ENCODE data around the gene ANKRD33B. TPM values are rescaled to one million over a fixed set of nuclear protein-coding genes. Genes with fewer than 3 reads are reported as not detected.

The ANKRD33B gene
- total and polyA plus RNA-seq, 2 of the 13 experiments (the other 11 are each of a cell fraction or from before 2014, with no cell fraction given): 0.02 TPM; not detected in 1

DNA sequence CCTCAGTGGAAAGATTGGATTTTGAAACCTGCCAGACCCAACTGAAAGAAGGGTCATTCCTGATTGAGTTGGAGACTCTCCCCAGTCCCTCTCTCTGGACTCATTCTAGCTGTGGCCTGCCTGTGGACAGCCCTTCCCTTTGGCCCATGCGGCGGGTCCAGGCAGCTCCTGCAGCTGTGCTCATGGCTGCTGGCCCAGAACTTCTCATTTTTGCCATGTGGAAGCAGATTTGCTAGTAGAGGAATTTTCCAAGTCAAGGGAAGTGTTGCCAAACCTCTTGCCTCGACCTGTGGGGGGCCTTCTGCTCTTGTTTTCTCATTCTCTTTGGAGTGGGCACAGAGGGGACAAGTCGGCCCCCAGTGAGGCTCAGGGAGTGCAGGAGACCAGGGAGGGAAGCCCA lies 89.2 kb downstream of the ANKRD33B start:
- no peak overlapping the region for H2AFZ ChIP-seq (ENCODE audit: low read length)
- H3K4me1 ChIP-seq (ENCODE audit: insufficient read depth, low read length): no peaks in the 10 kb centered on the region
- ATAC-seq (no peak), DNase-seq (ENCODE audit: low spot score) (no peak), FAIRE-seq (no peak)
- POLR2A ChIA-PET: no interaction called here
- CTCF ChIA-PET (ENCODE audit: low intra/inter-chr PET ratio, low total read pairs): no interaction called here
- no peak overlapping the region for H3K4me2 ChIP-seq (ENCODE audit: low read depth, low read length)
- intact Hi-C loops (cut with micrococcal nuclease; ENCODE audit: unreplicated experiment) (no loop called here), in situ Hi-C loops (cut with HindIII; ENCODE audit: extremely low pct_ligation_motif_present, low pct_unique_long_range_greater_than_20kb) (no loop called here)
- H3K4me3 ChIP-seq (replicated peaks in 1 of 3; ENCODE audit: insufficient read depth in 1 of 3, low read depth in 2 of 3, low read length in 3 of 3): no peak overlapping the region
- no peaks in the 10 kb centered on the region for H3K9me3 ChIP-seq (ENCODE audit: low read length)
- no peak for TF ChIP-seq RCOR2 (CRISPR knock-in tag; IDR thresholded peaks at IDR 0.05)
- TF ChIP-seq ZFYVE20 (CRISPR knock-in tag; IDR thresholded peaks at IDR 0.05; ENCODE audit: borderline replicate concordance, low read depth): no peak
- TF ChIP-seq, protein P1, sequence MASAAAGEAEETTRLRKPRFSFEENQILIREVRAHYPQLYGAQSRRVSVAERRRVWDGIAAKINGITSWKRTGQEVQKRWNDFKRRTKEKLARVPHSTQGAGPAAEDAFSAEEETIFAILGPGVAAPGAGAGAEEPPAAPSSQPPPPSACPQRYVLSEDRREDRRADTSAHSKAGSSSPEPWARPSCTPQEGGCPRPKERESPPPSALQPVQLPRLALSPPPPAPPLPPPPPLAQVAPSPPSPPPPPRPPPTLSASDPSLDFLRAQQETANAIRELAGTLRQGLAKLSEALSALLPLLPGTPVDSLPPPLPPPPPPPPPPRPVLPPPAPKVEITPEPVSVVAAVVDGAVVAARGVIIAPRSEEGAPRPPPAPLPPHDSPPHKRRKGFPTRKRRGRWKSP (CRISPR knock-in tag; IDR thresholded peaks at IDR 0.05): no peak
- TF ChIP-seq SIN3B (IDR thresholded peaks at IDR 0.05; ENCODE audit: low read length): no peak
- TF ChIP-seq ZKSCAN8 (CRISPR knock-in tag; IDR thresholded peaks at IDR 0.05; ENCODE audit: borderline replicate concordance): no peak
- TF ChIP-seq TAF15 (IDR thresholded peaks at IDR 0.05; ENCODE audit: low read depth, low read length, poor library complexity, severe bottlenecking): no peak
- TF ChIP-seq SP2 (CRISPR knock-in tag; IDR thresholded peaks at IDR 0.05): no peak
- no peaks in the 10 kb centered on the region for H3K36me3 ChIP-seq (replicated peaks in 1 of 2; ENCODE audit: control insufficient read depth in 1 of 2, insufficient read depth in 2 of 2, low read length in 2 of 2)
- H3K27me3 ChIP-seq (ENCODE audit: control insufficient read depth in 1 of 2, insufficient read depth in 2 of 2, low read length in 2 of 2): peaks cover 4 to 27% of the 10 kb centered on the region in 2 experiments; a peak in 3 of 5 replicates
- no peak overlapping the region for H3K9ac ChIP-seq (ENCODE audit: insufficient read depth, low read depth, low read length)
- H3K79me2 ChIP-seq (ENCODE audit: insufficient read depth, low read length): no peaks in the 10 kb centered on the region
- WGBS (ENCODE audit: low lambda C conversion rate): 4% methylated on average over 4 of the region's 4 CpGs
- BruUV-seq (replicated peaks): no TSS peak
- no peaks in the 10 kb centered on the region for H4K20me1 ChIP-seq (ENCODE audit: insufficient read depth, low read length)
- H3K27ac ChIP-seq (ENCODE audit: extremely low read length, insufficient read depth, low read length): no peak overlapping the region

DNA sequence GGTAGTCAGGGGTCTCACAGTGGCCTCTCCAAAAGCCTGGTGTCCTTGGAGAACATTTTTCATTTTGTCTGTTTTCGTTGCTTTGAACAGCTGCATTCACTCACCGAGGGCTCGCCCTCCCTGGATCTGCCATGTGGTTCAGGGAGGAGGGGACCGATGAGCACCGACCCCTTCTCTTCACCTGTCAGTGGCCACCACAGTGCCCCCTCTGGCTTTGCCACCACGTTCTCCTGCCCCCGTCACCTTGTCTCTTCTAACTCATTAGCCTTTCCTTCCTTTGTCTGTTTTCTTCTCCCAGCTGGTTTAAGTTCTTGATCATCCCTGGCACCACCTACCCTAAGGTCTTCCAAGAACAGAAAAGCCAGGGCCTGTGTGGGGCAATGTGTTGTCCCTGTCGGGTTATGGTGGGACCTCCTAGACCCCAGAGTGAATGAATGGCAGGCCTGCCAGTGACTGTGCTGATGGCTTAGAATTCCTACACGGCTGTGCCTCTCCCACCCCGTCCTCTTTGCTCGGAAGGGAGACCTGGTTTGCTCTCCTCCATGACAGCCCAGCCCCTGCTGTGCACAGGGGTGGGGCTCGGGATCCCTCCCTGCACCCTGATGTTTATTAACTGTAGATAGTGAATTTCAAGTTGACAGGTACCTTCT lies 90.0 kb downstream of the ANKRD33B start:
- H3K4me3 ChIP-seq (replicated peaks in 1 of 3; ENCODE audit: insufficient read depth in 1 of 3, low read depth in 2 of 3, low read length in 3 of 3): no peak overlapping the region
- H3K9ac ChIP-seq (ENCODE audit: insufficient read depth, low read depth, low read length): no peak overlapping the region
- H3K4me2 ChIP-seq (ENCODE audit: low read depth, low read length): no peak overlapping the region
- ATAC-seq (no peak), FAIRE-seq (no peak), DNase-seq (ENCODE audit: low spot score) (no peak)
- WGBS (ENCODE audit: low lambda C conversion rate): 31% methylated on average over 12 of the region's 12 CpGs
- H3K9me3 ChIP-seq (ENCODE audit: low read length): no peaks in the 10 kb centered on the region
- BruUV-seq (replicated peaks): no TSS peak
- ChIA-PET POLR2A (no interaction called here), CTCF (ENCODE audit: low intra/inter-chr PET ratio, low total read pairs) (no interaction called here)
- H3K4me1 ChIP-seq (ENCODE audit: insufficient read depth, low read length): no peaks in the 10 kb centered on the region
- H3K27ac ChIP-seq (ENCODE audit: extremely low read length, insufficient read depth, low read length): no peak overlapping the region
- no peaks in the 10 kb centered on the region for H3K79me2 ChIP-seq (ENCODE audit: insufficient read depth, low read length)
- in situ Hi-C loops (cut with HindIII; ENCODE audit: extremely low pct_ligation_motif_present, low pct_unique_long_range_greater_than_20kb) (no loop called here), intact Hi-C loops (cut with micrococcal nuclease; ENCODE audit: unreplicated experiment) (no loop called here)
- H2AFZ ChIP-seq (ENCODE audit: low read length): no peak overlapping the region
- H3K36me3 ChIP-seq (replicated peaks in 1 of 2; ENCODE audit: control insufficient read depth in 1 of 2, insufficient read depth in 2 of 2, low read length in 2 of 2): no peaks in the 10 kb centered on the region
- peaks cover 4 to 27% of the 10 kb centered on the region in 2 experiments; a peak in 3 of 5 replicates for H3K27me3 ChIP-seq (ENCODE audit: control insufficient read depth in 1 of 2, insufficient read depth in 2 of 2, low read length in 2 of 2)
- H4K20me1 ChIP-seq (ENCODE audit: insufficient read depth, low read length): no peaks in the 10 kb centered on the region
- TF ChIP-seq, protein P2, sequence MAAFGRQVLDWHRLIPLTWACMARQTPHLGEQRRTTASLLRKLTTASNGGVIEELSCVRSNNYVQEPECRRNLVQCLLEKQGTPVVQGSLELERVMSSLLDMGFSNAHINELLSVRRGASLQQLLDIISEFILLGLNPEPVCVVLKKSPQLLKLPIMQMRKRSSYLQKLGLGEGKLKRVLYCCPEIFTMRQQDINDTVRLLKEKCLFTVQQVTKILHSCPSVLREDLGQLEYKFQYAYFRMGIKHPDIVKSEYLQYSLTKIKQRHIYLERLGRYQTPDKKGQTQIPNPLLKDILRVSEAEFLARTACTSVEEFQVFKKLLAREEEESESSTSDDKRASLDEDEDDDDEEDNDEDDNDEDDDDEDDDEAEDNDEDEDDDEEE (CRISPR knock-in tag; IDR thresholded peaks at IDR 0.05): no peak
